HepG2 (cell line): ENCODE measurements around the gene RASSF4. TPM values are rescaled to one million over a fixed set of nuclear protein-coding genes. Genes with fewer than 3 reads are reported as not detected.

Experiments used
- ARNTL ChIP-seq: sonication (generic); formaldehyde crosslinking; IDR thresholded peaks from 2 replicates; pipeline ENCODE4 v1.4.0; 2020; ENCODE audit warnings: mild to moderate bottlenecking, missing genetic modification reagents
- ATRX ChIP-seq: sonication (generic); formaldehyde crosslinking; IDR thresholded peaks from 2 replicates; pipeline ENCODE4 v1.4.0; 2020; ENCODE audit warnings: missing genetic modification reagents, borderline replicate concordance
- CCDC6 ChIP-seq: sonication (generic); formaldehyde crosslinking; IDR thresholded peaks from 2 replicates; pipeline ENCODE4 v1.8.1; 2022; ENCODE audit warnings: mild to moderate bottlenecking, missing genetic modification reagents, moderate library complexity
- CREM ChIP-seq, 2 experiments: sonication (generic) in 1 of 2; formaldehyde crosslinking in 1 of 2; IDR thresholded peaks; 2 replicates each; pipeline versions ENCODE4 v1.4.0 to v1.6.1; 2016 to 2020; ENCODE audit warnings: antibody characterized with exemption in 1 of 2, mild to moderate bottlenecking in 1 of 2, missing genetic modification reagents in 1 of 2
- KAT2B ChIP-seq: fragments of 150-350 bp; IDR thresholded peaks from 2 replicates; pipeline ENCODE4 v1.6.1; 2014; ENCODE audit warnings: low read depth, low read length, borderline replicate concordance
- MYPOP ChIP-seq: sonication (generic); formaldehyde crosslinking; IDR thresholded peaks from 2 replicates; pipeline ENCODE4 v1.8.1; 2023; ENCODE audit warnings: mild to moderate bottlenecking, moderate library complexity, missing genetic modification reagents
- MZF1 ChIP-seq: sonication (generic); formaldehyde crosslinking; IDR thresholded peaks from 2 replicates; pipeline ENCODE4 v1.8.1; 2023; ENCODE audit warnings: mild to moderate bottlenecking, missing genetic modification reagents, borderline replicate concordance
- NFE2 ChIP-seq: sonication (generic); formaldehyde crosslinking; IDR thresholded peaks from 2 replicates; pipeline ENCODE4 v1.4.0; 2020; ENCODE audit warnings: missing genetic modification reagents
- PBX2 ChIP-seq: IDR thresholded peaks from 2 replicates; pipeline ENCODE4 v1.6.1; 2016; ENCODE audit warnings: control low read depth
- RBM22 ChIP-seq: fragments of 200-400 bp; formaldehyde crosslinking; optimal IDR thresholded peaks from 2 replicates; pipeline ENCODE3; 2017; ENCODE audit warnings: mild to moderate bottlenecking, low read length, moderate library complexity
- RXRA ChIP-seq: sonication (generic); formaldehyde crosslinking; IDR thresholded peaks from 2 replicates; pipeline ENCODE4 v1.5.1; 2020; ENCODE audit warnings: missing genetic modification reagents
- SNAPC2 ChIP-seq: sonication (generic); formaldehyde crosslinking; IDR thresholded peaks from 2 replicates; pipeline ENCODE4 v1.8.1; 2022; ENCODE audit warnings: mild to moderate bottlenecking, missing genetic modification reagents
- TFAP4 ChIP-seq: sonication (generic); IDR thresholded peaks from 2 replicates; pipeline ENCODE4 v1.6.1; 2016; ENCODE audit warnings: low read depth, borderline replicate concordance
- YY1 ChIP-seq: IDR thresholded peaks from 2 replicates; pipeline ENCODE4 v1.6.1; 2011; ENCODE audit warnings: low read length, low read depth, moderate library complexity, mild to moderate bottlenecking; ENCODE audit not compliant: insufficient read depth, insufficient replicate concordance
- ZBTB33 ChIP-seq: sonication (generic); formaldehyde crosslinking; IDR thresholded peaks from 2 replicates; pipeline ENCODE4 v1.4.0; 2020; ENCODE audit warnings: missing genetic modification reagents
- ZBTB8A ChIP-seq: sonication (generic); formaldehyde crosslinking; IDR thresholded peaks from 2 replicates; pipeline ENCODE4 v1.4.0; 2020; ENCODE audit warnings: mild to moderate bottlenecking, low read depth, missing genetic modification reagents, borderline replicate concordance
- ZC3H13 ChIP-seq: sonication (generic); formaldehyde crosslinking; IDR thresholded peaks from 2 replicates; pipeline ENCODE4 v1.8.1; 2023; ENCODE audit warnings: mild to moderate bottlenecking, missing genetic modification reagents, moderate library complexity
- ZFP1 ChIP-seq: IDR thresholded peaks from 2 replicates; pipeline ENCODE4 v1.6.1; 2016
- ZIK1 ChIP-seq: sonication (generic); formaldehyde crosslinking; IDR thresholded peaks from 2 replicates; pipeline ENCODE4 v1.5.0; 2020; ENCODE audit warnings: mild to moderate bottlenecking, low read depth, missing genetic modification reagents, borderline replicate concordance
- ZNF138 ChIP-seq: sonication (generic); formaldehyde crosslinking; IDR thresholded peaks from 2 replicates; pipeline ENCODE4 v1.5.0; 2020; ENCODE audit warnings: mild to moderate bottlenecking, low read depth, missing genetic modification reagents
- ZNF317 ChIP-seq: sonication (generic); formaldehyde crosslinking; IDR thresholded peaks from 2 replicates; pipeline ENCODE4 v1.5.0; 2020; ENCODE audit warnings: mild to moderate bottlenecking, missing genetic modification reagents
- ZNF563 ChIP-seq: sonication (generic); formaldehyde crosslinking; IDR thresholded peaks from 2 replicates; pipeline ENCODE4 v1.8.0; 2022; ENCODE audit warnings: mild to moderate bottlenecking, moderate library complexity, missing genetic modification reagents
- ZNF773 ChIP-seq: sonication (generic); formaldehyde crosslinking; IDR thresholded peaks from 2 replicates; pipeline ENCODE4 v1.4.0; 2020; ENCODE audit warnings: missing genetic modification reagents, borderline replicate concordance
- ZNF792 ChIP-seq: IDR thresholded peaks from 2 replicates; pipeline ENCODE4 v1.6.1; 2016
- ZSCAN29 ChIP-seq: sonication (generic); formaldehyde crosslinking; conservative IDR thresholded peaks from 2 replicates; pipeline ENCODE4 v1.4.0; 2020; ENCODE audit warnings: mild to moderate bottlenecking, missing genetic modification reagents
- polyA plus RNA-seq, 8 experiments: library from polyadenylated mRNA; depleted of rRNA in 3 of 8; stranded (reverse) in 7 of 8; unstranded in 1 of 8; fragments of >200 nt; fragmentation: Illumina TruSeq in 4 of 8; extraction: Trizol in 4 of 8; gene quantifications; 2 replicates each; pipeline versions ENCODE4 v1.2.1 to v1.2.3, GENCODE V29; 2011 to 2016; ENCODE audit warnings: low read depth in 4 of 8, missing spikeins in 1 of 8, mixed read lengths in 1 of 8; ENCODE audit not compliant: insufficient read depth in 1 of 8
- total RNA-seq, 5 experiments: library from RNA; depleted of rRNA; stranded (reverse); fragments of >200 nt; fragmentation: Illumina TruSeq; extraction: Trizol; gene quantifications; 2 replicates each; pipeline ENCODE4 v1.2.3, GENCODE V29; 2016; ENCODE audit warnings: low read depth in 1 of 5

Gene RASSF4
- total and polyA plus RNA-seq, 2 of the 13 experiments (the other 11 are each of a cell fraction or from before 2014, with no cell fraction given), result 34.0 to 51.7 TPM

GRCh38 chr10:44995914-44996669 lies 36.5 kb downstream of the RASSF4 start (continued):
- TF ChIP-seq ZBTB33, result no peak
- 0 out of 2 replicates have a peak, but pooled peaks have one; percentile 14 for TF ChIP-seq ZNF792 (CRISPR knock-in tag)
- no peak for TF ChIP-seq RBM22
- TF ChIP-seq CCDC6, result no peak; the same call in 1 of the 2 replicates
- peak; percentile 24; the same call in 1 of the 2 replicates for TF ChIP-seq SNAPC2 (CRISPR knock-in tag)
- no peak for TF ChIP-seq YY1
- no peak for TF ChIP-seq ZC3H13 (CRISPR knock-in tag)
- TF ChIP-seq ARNTL (CRISPR knock-in tag), result peak; percentile 91
- TF ChIP-seq NFE2 (CRISPR knock-in tag), result no peak
- TF ChIP-seq ZIK1 (CRISPR knock-in tag), result peak; percentile 49; the same call in 1 of the 2 replicates
- TF ChIP-seq ZFP1 (CRISPR knock-in tag), result no peak; the same call in 1 of the 2 replicates
- no peak for TF ChIP-seq ZBTB8A
- TF ChIP-seq ZNF773 (CRISPR knock-in tag), result no peak
- no peak for TF ChIP-seq ATRX (CRISPR knock-in tag)
- TF ChIP-seq ZNF317 (CRISPR knock-in tag), result no peak
- peak; percentile 80 for TF ChIP-seq RXRA (CRISPR knock-in tag)
- TF ChIP-seq ZSCAN29, result 0 out of 2 replicates have a peak, but pooled peaks have one; percentile 36
- peak; percentile 85 for TF ChIP-seq CREM (IDR thresholded peaks at IDR 0.05)
- TF ChIP-seq CREM (CRISPR knock-in tag; IDR thresholded peaks at IDR 0.05), result no peak
- peak; percentile 77; the same call in 1 of the 2 replicates for TF ChIP-seq MYPOP (CRISPR knock-in tag)
- no peak for TF ChIP-seq ZNF563 (CRISPR knock-in tag)
- no peak for TF ChIP-seq ZNF138 (CRISPR knock-in tag)
- TF ChIP-seq MZF1, result no peak
- TF ChIP-seq KAT2B, result no peak
- TF ChIP-seq PBX2 (CRISPR knock-in tag), result no peak
- peak; percentile 86 for TF ChIP-seq TFAP4
